HG03469 (cell line): Measurements from ENCODE around the gene SH3GL3.

Experiments used
- ATAC-seq: cut with Tn5 transposase; IDR thresholded peaks from one replicate; pipeline ENCODE4 v1.9.1; 2021; ENCODE audit warnings: mild to moderate bottlenecking, moderate library complexity, moderate number of reproducible peaks; ENCODE audit not compliant: unreplicated experiment

SH3GL3 gene

GRCh38 chr15:83503595-83504364 lies 56.6 kb downstream of the SH3GL3 start:
- ATAC-seq = no peak

- ATAC-seq = no peak
Observed at GRCh38 chr15:83504365-83504764, 57.2 kb downstream of the SH3GL3 start.

- ATAC-seq = no peak
Observed at GRCh38 chr15:83510001-83510400, 62.9 kb downstream of the SH3GL3 start.

GRCh38 chr15:83512459-83512858 lies 65.3 kb downstream of the SH3GL3 start:
- no peak for ATAC-seq

GRCh38 chr15:83514584-83514983 lies 67.4 kb downstream of the SH3GL3 start:
- ATAC-seq = no peak

- no peak for ATAC-seq
Observed at GRCh38 chr15:83515164-83515563, 68.0 kb downstream of the SH3GL3 start.

- ATAC-seq = no peak
Observed at GRCh38 chr15:83516935-83517334, 69.8 kb downstream of the SH3GL3 start.

- no peak for ATAC-seq
Observed at GRCh38 chr15:83526319-83526718, 79.2 kb downstream of the SH3GL3 start.

- no peak for ATAC-seq
Observed at GRCh38 chr15:83533410-83533962, 86.3 kb downstream of the SH3GL3 start.

- ATAC-seq = no peak
Observed at GRCh38 chr15:83537606-83538005, 90.5 kb downstream of the SH3GL3 start.

- ATAC-seq = no peak
Observed at GRCh38 chr15:83538682-83539081, 91.5 kb downstream of the SH3GL3 start.

- no peak for ATAC-seq
Observed at GRCh38 chr15:83545804-83546511, 98.8 kb downstream of the SH3GL3 start.

- ATAC-seq = no peak
Observed at GRCh38 chr15:83546512-83546888, 99.4 kb downstream of the SH3GL3 start.

GRCh38 chr15:83547168-83547567 lies 100.0 kb downstream of the SH3GL3 start:
- ATAC-seq = no peak

GRCh38 chr15:83549623-83550022 lies 102.5 kb downstream of the SH3GL3 start:
- ATAC-seq = no peak

- ATAC-seq = no peak
Observed at GRCh38 chr15:83554558-83554957, 107.4 kb downstream of the SH3GL3 start.

GRCh38 chr15:83555383-83555782 lies 108.2 kb downstream of the SH3GL3 start:
- ATAC-seq = no peak

- no peak for ATAC-seq
Observed at GRCh38 chr15:83556068-83556467, 108.9 kb downstream of the SH3GL3 start.

GRCh38 chr15:83556754-83557153 lies 109.6 kb downstream of the SH3GL3 start:
- ATAC-seq = no peak

GRCh38 chr15:83558146-83558545 lies 111.0 kb downstream of the SH3GL3 start:
- ATAC-seq = no peak

- ATAC-seq = peak; percentile 54
Observed at GRCh38 chr15:83559310-83559966, 112.3 kb downstream of the SH3GL3 start.

GRCh38 chr15:83561661-83562060 lies 114.5 kb downstream of the SH3GL3 start:
- no peak for ATAC-seq
